ENCODE measurements around the gene ZNF345. TPM values are rescaled to one million over a fixed set of nuclear protein-coding genes. Genes with fewer than 3 reads are reported as not detected.

ZNF345 gene
- 13.9 TPM for polyA plus RNA-seq (2013)

- CTCF ChIA-PET: interaction anchor here (0.6 to 3.0 kb wide), 4 partner anchors 13 to 636 kb away, joined by 3 to 20 read pairs (median 3); partner anchors contain the start of genes ZNF146, ZNF565 and ZNF790
Measured at GRCh38 chr19:36850559-36851442, at the start of gene ZNF345. TSS of gene ZNF345 (plus strand) at chr19:36850876. CDS start at chr19:36876831, 25,955 bp downstream.

GRCh38 chr19:36805364-36805763 lies 45.3 kb upstream of the ZNF345 start:
- Histone ChIP-seq H3K27me3 (replicated peaks in 2 of 5; ENCODE audit: control insufficient read depth in 4 of 5, insufficient read depth in 5 of 5, low read length in 4 of 5) (no peaks in the 10 kb centered on the region), H3K9me3 (ENCODE audit: control extremely low read depth in 1 of 5, control insufficient read depth in 4 of 5, insufficient read depth in 2 of 5, low read depth in 1 of 5, low read length in 4 of 5) (peaks cover 8 to 89% (median 51%) of the 10 kb centered on the region in 5 experiments), H3K4me3 (ENCODE audit: control insufficient read depth in 1 of 7, extremely low read depth in 1 of 7, insufficient read depth in 4 of 7, low read depth in 2 of 7, low read length in 6 of 7) (no peak overlapping the region), H3K4me1 (ENCODE audit: control extremely low read depth in 1 of 4, control insufficient read depth in 4 of 4, insufficient read depth in 4 of 4, low read length in 3 of 4) (no peaks in the 10 kb centered on the region), H3K36me3 (ENCODE audit: control insufficient read depth in 4 of 4, insufficient read depth in 4 of 4, low read length in 3 of 4) (peaks cover 9 to 81% (median 27%) of the 10 kb centered on the region in 4 experiments), H3K27ac (ENCODE audit: insufficient read depth in 1 of 2, low read depth in 1 of 2, low read length in 2 of 2, poor library complexity in 1 of 2, severe bottlenecking in 2 of 2) (no peak overlapping the region)
- ChIA-PET CTCF (interaction anchor here (1.3 kb wide), 1 partner anchor 45 kb away, joined by 3 read pairs; no protein-coding TSS in a partner anchor), POLR2A (no interaction called here)
- WGBS (ENCODE audit: insufficient coverage): no CpG with 5 or more reads among the region's 1 CpG
- DNase-seq: peak in 2 of 3 donors; percentile 14 to 34

More at GRCh38 chr19:36850559-36851442, at the start of gene ZNF345:
- POLR2A ChIA-PET: interaction anchor here (0.6 to 3.7 kb wide), 3 partner anchors 12 to 155 kb away, joined by 3 to 19 read pairs (median 4); partner anchors contain the start of gene ZNF790
- WGBS (ENCODE audit: insufficient coverage): 0% methylated on average over 35 of the region's 43 CpGs
- Histone ChIP-seq H3K36me3 (ENCODE audit: control insufficient read depth in 4 of 4, insufficient read depth in 4 of 4, low read length in 3 of 4) (peaks cover 13 to 27% (median 23%) of the 10 kb centered on the region in 4 experiments), H3K4me3 (ENCODE audit: control insufficient read depth in 1 of 7, extremely low read depth in 1 of 7, insufficient read depth in 4 of 7, low read depth in 2 of 7, low read length in 6 of 7) (peak within 1 kb of the TSS; percentile 54 to 99 (median 95)), H3K27ac (ENCODE audit: insufficient read depth in 1 of 2, low read depth in 1 of 2, low read length in 2 of 2, poor library complexity in 1 of 2, severe bottlenecking in 2 of 2) (peak within 1 kb of the TSS; percentile 93 to 94), H3K9me3 (ENCODE audit: control extremely low read depth in 1 of 5, control insufficient read depth in 4 of 5, insufficient read depth in 2 of 5, low read depth in 1 of 5, low read length in 4 of 5) (peaks cover 2 to 23% (median 12%) of the 10 kb centered on the region in 5 experiments), H3K27me3 (replicated peaks in 2 of 5; ENCODE audit: control insufficient read depth in 4 of 5, insufficient read depth in 5 of 5, low read length in 4 of 5) (no peaks in the 10 kb centered on the region), H3K4me1 (ENCODE audit: control extremely low read depth in 1 of 4, control insufficient read depth in 4 of 4, insufficient read depth in 4 of 4, low read length in 3 of 4) (peaks cover 4 to 27% (median 14%) of the 10 kb centered on the region in 4 experiments)
- DNase-seq: peak; percentile 97 to 98 (median 98)

- Histone ChIP-seq H3K27ac (ENCODE audit: insufficient read depth in 1 of 2, low read depth in 1 of 2, low read length in 2 of 2, poor library complexity in 1 of 2, severe bottlenecking in 2 of 2) (no peak overlapping the region), H3K4me3 (ENCODE audit: control insufficient read depth in 1 of 7, extremely low read depth in 1 of 7, insufficient read depth in 4 of 7, low read depth in 2 of 7, low read length in 6 of 7) (no peak overlapping the region), H3K4me1 (ENCODE audit: control extremely low read depth in 1 of 4, control insufficient read depth in 4 of 4, insufficient read depth in 4 of 4, low read length in 3 of 4) (no peaks in the 10 kb centered on the region), H3K9me3 (ENCODE audit: control extremely low read depth in 1 of 5, control insufficient read depth in 4 of 5, insufficient read depth in 2 of 5, low read depth in 1 of 5, low read length in 4 of 5) (peaks cover 18 to 93% (median 41%) of the 10 kb centered on the region in 5 experiments), H3K36me3 (ENCODE audit: control insufficient read depth in 4 of 4, insufficient read depth in 4 of 4, low read length in 3 of 4) (peaks cover 9 to 77% (median 18%) of the 10 kb centered on the region in 4 experiments), H3K27me3 (replicated peaks in 2 of 5; ENCODE audit: control insufficient read depth in 4 of 5, insufficient read depth in 5 of 5, low read length in 4 of 5) (no peaks in the 10 kb centered on the region)
- POLR2A ChIA-PET: no interaction called here
- no peak for DNase-seq
- CTCF ChIA-PET: no interaction called here
Measured at GRCh38 chr19:36807029-36807428, 43.6 kb upstream of the ZNF345 start.

- WGBS (ENCODE audit: insufficient coverage): 100% methylated on average over 2 of the region's 7 CpGs
- H3K4me3 ChIP-seq (ENCODE audit: control insufficient read depth in 1 of 7, extremely low read depth in 1 of 7, insufficient read depth in 4 of 7, low read depth in 2 of 7, low read length in 6 of 7): peak overlapping the region in 1 of 7 experiments; percentile 42
- CTCF ChIA-PET: no interaction called here
Measured at GRCh38 chr19:36819130-36819630, 31.5 kb upstream of the ZNF345 start.

GRCh38 chr19:36821758-36822157 lies 28.9 kb upstream of the ZNF345 start:
- POLR2A ChIA-PET: no interaction called here
- DNase-seq: no peak
- H3K4me1 ChIP-seq (ENCODE audit: control extremely low read depth in 1 of 4, control insufficient read depth in 4 of 4, insufficient read depth in 4 of 4, low read length in 3 of 4): no peaks in the 10 kb centered on the region
- H3K9me3 ChIP-seq (ENCODE audit: control extremely low read depth in 1 of 5, control insufficient read depth in 4 of 5, insufficient read depth in 2 of 5, low read depth in 1 of 5, low read length in 4 of 5): peaks cover 30 to 87% (median 65%) of the 10 kb centered on the region in 5 experiments
- peaks cover 34 to 89% (median 66%) of the 10 kb centered on the region in 4 experiments for H3K36me3 ChIP-seq (ENCODE audit: control insufficient read depth in 4 of 4, insufficient read depth in 4 of 4, low read length in 3 of 4)
- no peaks in the 10 kb centered on the region for H3K27me3 ChIP-seq (replicated peaks in 2 of 5; ENCODE audit: control insufficient read depth in 4 of 5, insufficient read depth in 5 of 5, low read length in 4 of 5)
- CTCF ChIA-PET: no interaction called here
- no peak overlapping the region for H3K27ac ChIP-seq (ENCODE audit: insufficient read depth in 1 of 2, low read depth in 1 of 2, low read length in 2 of 2, poor library complexity in 1 of 2, severe bottlenecking in 2 of 2)
- 100% methylated on average over 5 of the region's 5 CpGs for WGBS (ENCODE audit: insufficient coverage)
- H3K4me3 ChIP-seq (ENCODE audit: control insufficient read depth in 1 of 7, extremely low read depth in 1 of 7, insufficient read depth in 4 of 7, low read depth in 2 of 7, low read length in 6 of 7): no peak overlapping the region

More at GRCh38 chr19:36819130-36819630, 31.5 kb upstream of the ZNF345 start:
- DNase-seq: no peak
- peaks cover 22 to 91% (median 60%) of the 10 kb centered on the region in 4 experiments for H3K36me3 ChIP-seq (ENCODE audit: control insufficient read depth in 4 of 4, insufficient read depth in 4 of 4, low read length in 3 of 4)
- POLR2A ChIA-PET: no interaction called here
- H3K27me3 ChIP-seq (replicated peaks in 2 of 5; ENCODE audit: control insufficient read depth in 4 of 5, insufficient read depth in 5 of 5, low read length in 4 of 5): no peaks in the 10 kb centered on the region
- peaks cover 28 to 89% (median 71%) of the 10 kb centered on the region in 5 experiments for H3K9me3 ChIP-seq (ENCODE audit: control extremely low read depth in 1 of 5, control insufficient read depth in 4 of 5, insufficient read depth in 2 of 5, low read depth in 1 of 5, low read length in 4 of 5)
- H3K4me1 ChIP-seq (ENCODE audit: control extremely low read depth in 1 of 4, control insufficient read depth in 4 of 4, insufficient read depth in 4 of 4, low read length in 3 of 4): no peaks in the 10 kb centered on the region
- no peak overlapping the region for H3K27ac ChIP-seq (ENCODE audit: insufficient read depth in 1 of 2, low read depth in 1 of 2, low read length in 2 of 2, poor library complexity in 1 of 2, severe bottlenecking in 2 of 2)

- POLR2A ChIA-PET: no interaction called here
Measured at GRCh38 chr19:36833430-36833829, 17.2 kb upstream of the ZNF345 start.

More at GRCh38 chr19:36833430-36833829, 17.2 kb upstream of the ZNF345 start:
- H3K4me1 ChIP-seq (ENCODE audit: control extremely low read depth in 1 of 4, control insufficient read depth in 4 of 4, insufficient read depth in 4 of 4, low read length in 3 of 4): peaks cover 2 to 13% (median 8%) of the 10 kb centered on the region in 4 experiments
- H3K4me3 ChIP-seq (ENCODE audit: control insufficient read depth in 1 of 7, extremely low read depth in 1 of 7, insufficient read depth in 4 of 7, low read depth in 2 of 7, low read length in 6 of 7): no peak overlapping the region
- CTCF ChIA-PET: no interaction called here
- no peak overlapping the region for H3K27ac ChIP-seq (ENCODE audit: insufficient read depth in 1 of 2, low read depth in 1 of 2, low read length in 2 of 2, poor library complexity in 1 of 2, severe bottlenecking in 2 of 2)
- DNase-seq: no peak
- H3K27me3 ChIP-seq (replicated peaks in 2 of 5; ENCODE audit: control insufficient read depth in 4 of 5, insufficient read depth in 5 of 5, low read length in 4 of 5): no peaks in the 10 kb centered on the region
- no CpG with 5 or more reads among the region's 2 CpGs for WGBS (ENCODE audit: insufficient coverage)
- H3K36me3 ChIP-seq (ENCODE audit: control insufficient read depth in 4 of 4, insufficient read depth in 4 of 4, low read length in 3 of 4): peaks cover 17 to 59% (median 39%) of the 10 kb centered on the region in 4 experiments
- H3K9me3 ChIP-seq (ENCODE audit: control extremely low read depth in 1 of 5, control insufficient read depth in 4 of 5, insufficient read depth in 2 of 5, low read depth in 1 of 5, low read length in 4 of 5): peaks cover 28 to 70% (median 53%) of the 10 kb centered on the region in 5 experiments
